Measurements from ENCODE around the gene RIN3.

RIN3 gene

GRCh38 chr14:92507174-92507768, 6.3 kb upstream of the RIN3 start:
- DNase-seq (ENCODE audit: low spot score), result no peak

DNA sequence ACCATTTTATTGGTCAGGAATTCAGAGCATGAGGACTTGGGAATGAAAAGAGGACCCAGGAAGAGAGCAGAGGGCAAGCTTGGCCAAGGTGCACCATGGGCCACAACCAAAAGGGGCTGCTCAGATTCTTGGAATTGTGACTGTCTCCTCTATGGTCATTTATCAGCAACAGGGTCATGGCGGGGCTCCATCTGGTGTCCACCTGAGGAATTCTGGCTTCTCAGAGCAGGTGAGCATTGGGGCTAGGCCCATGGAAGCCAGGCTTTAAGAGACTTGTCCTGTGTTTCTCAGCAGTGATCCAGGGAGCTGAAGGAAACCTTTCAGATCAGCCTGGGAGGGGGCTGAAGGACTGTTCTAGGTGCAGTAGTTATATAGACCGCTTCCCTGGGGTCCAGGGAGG, 2.6 kb upstream of the RIN3 start:
- no peak for DNase-seq (ENCODE audit: low spot score)

DNA sequence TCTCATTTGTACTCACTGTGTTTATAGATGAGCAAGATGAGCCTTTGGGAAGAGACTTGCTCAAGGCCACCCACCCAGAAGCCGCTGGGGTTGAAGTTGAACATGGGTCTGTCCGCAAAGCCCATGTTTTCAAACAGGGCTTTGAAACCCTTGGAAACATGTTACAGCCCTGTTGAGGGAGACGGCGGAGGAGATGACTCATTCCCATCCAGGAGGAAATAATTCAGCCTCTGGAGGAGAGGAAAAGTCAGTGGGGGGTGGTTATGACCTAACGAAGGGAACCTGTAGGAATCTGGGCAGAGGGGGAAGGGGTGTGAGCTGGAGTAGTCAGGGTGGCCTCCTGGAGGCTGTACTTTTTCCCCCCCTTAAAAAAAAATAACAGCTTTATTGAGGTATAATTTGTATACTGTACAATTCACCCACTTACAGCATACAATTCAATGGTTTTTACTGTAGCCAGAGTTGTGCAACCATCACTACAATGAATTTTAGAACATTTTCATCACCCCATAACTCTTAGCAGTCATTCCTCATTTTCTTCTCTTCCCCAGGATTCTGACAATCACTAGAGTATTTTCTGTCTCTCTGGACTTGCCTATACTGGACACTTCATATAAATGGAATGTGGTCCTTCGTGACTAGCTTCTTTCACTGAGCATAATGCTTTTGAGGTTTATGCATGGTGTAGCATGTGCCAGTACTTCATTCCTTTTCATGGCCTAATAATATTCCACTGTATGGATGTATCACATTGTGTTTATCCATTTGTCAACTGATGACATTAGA, 1.9 kb upstream of the RIN3 start:
- DNase-seq (ENCODE audit: low spot score), result no peak

DNA sequence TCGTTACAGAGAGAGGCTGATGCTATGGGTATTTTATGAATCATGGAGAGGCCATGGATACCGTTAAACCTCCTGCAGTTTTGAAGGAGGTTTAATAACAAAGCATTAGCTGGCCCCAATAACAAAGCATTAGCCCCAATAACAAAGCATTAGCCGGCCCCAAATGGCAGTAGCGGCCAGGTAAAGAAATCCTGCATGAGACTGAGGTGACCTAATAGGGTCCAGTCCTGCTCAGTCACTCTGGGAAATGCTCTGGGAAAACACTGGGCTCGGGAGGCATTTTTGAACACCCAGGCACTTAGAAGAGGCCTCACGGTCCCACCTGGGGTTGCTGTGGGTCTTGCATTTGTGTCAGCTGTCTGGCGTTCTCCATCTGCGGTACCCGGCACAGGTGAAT, 776 bp upstream of the RIN3 start:
- DNase-seq (ENCODE audit: low spot score), result no peak

DNA sequence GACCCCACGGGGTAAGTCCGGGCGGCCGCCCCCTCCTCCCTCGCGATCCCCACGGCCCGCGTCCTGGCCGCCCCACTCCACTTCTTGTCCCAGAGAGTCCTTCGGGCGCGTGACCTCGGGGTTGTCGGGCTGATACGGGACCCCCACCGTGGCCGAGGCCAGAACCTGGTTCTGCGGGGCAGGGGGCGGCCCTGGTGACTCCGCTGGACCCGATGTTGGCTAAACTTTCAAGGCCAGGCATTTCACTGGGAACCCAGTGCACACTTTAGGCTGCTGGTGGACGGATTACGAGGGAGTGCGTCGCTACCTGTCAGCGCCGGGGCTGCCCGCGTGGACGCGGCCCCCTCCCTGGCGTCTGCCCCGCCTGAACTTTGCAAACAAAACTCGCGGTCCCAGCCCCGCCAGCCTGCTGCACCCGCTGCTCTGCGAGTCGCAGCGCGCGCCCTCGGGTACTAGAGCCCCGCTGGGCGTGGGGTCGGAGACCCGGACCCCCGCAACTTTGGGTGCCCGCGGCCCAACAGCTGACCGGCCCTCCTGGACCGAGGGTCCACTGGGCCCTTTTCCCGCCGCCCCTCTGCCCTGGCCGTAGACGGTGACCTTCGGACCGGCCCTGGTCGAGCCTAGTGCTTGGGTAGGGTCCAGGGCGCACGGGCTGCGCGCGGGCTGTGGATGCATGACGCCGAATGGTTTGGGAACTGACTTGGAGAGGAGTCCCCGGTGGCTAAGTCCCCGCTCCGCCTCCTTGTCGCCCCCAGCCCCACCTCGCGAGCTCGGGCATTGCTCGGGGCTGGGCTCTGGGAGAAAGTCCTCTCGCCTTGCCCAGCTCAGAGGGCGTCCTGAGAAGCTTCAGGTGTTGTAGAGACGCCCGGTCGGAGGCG, 624 bp downstream of the RIN3 start:
- no peak for DNase-seq (ENCODE audit: low spot score)

GRCh38 chr14:92514844-92515514, 1.4 kb downstream of the RIN3 start:
- DNase-seq (ENCODE audit: low spot score), result no peak

- DNase-seq (ENCODE audit: low spot score), result no peak
Measured at GRCh38 chr14:92515546-92516343, 2.2 kb downstream of the RIN3 start.

DNA sequence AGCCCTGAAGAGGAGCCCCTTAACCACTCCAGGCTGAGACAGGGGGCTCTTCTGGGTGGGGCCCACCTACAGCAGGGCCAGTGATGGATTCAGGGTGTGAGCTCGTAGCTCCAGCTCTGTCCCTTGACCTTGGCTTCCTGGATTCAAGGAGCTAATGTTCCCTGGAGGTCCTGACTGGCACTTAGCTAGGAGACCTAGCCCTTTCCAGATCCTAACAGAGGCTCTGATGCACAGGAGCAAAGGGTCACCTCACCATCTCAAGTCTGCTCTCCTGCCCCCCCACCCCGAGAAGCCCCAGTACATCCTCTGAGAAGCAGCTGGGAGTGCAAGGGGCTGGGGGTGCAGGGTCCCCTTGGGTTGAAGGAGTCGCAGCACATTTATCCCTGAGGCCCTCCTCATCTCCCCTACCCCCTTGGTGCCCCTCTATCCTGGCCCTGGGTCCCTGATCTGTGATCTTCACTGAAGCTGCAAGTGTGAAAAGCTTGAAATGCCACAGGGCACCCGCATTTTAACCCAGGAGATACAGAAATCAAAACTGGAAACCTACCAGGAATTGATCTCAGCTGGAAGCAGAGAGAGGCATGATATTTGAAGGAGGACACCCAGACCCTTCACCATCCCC, 2.9 kb downstream of the RIN3 start:
- DNase-seq (ENCODE audit: low spot score), result no peak

GRCh38 chr14:92516966-92517506, 3.5 kb downstream of the RIN3 start:
- DNase-seq (ENCODE audit: low spot score), result no peak

- DNase-seq (ENCODE audit: low spot score), result no peak
Measured at GRCh38 chr14:92517761-92518160, 4.2 kb downstream of the RIN3 start.

GRCh38 chr14:92519246-92520101, 5.9 kb downstream of the RIN3 start:
- no peak for DNase-seq (ENCODE audit: low spot score)

GRCh38 chr14:92520102-92521057, 6.8 kb downstream of the RIN3 start:
- no peak for DNase-seq (ENCODE audit: low spot score)

GRCh38 chr14:92521058-92521415, 7.5 kb downstream of the RIN3 start:
- DNase-seq (ENCODE audit: low spot score), result no peak

DNA sequence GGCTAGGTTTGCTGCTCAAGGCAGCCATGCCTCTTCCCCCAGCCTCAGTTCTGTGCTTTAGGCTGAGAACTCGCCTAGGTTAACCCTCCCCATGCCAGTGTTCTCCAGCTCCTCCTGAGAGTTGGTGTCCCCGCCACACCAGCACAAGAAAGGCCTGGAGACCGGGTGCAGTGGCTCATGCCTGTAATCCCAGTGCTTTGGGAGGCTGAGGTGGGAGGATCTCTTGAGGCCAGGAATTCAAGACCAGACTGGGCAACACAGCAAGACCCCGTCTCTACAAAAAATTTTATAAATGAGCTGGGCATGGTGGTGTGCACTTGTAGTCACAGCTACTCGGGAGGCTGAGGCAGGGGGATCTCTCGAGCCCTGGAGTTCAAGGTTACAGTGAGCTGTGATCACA, 10.2 kb downstream of the RIN3 start:
- no peak for DNase-seq (ENCODE audit: low spot score)

DNA sequence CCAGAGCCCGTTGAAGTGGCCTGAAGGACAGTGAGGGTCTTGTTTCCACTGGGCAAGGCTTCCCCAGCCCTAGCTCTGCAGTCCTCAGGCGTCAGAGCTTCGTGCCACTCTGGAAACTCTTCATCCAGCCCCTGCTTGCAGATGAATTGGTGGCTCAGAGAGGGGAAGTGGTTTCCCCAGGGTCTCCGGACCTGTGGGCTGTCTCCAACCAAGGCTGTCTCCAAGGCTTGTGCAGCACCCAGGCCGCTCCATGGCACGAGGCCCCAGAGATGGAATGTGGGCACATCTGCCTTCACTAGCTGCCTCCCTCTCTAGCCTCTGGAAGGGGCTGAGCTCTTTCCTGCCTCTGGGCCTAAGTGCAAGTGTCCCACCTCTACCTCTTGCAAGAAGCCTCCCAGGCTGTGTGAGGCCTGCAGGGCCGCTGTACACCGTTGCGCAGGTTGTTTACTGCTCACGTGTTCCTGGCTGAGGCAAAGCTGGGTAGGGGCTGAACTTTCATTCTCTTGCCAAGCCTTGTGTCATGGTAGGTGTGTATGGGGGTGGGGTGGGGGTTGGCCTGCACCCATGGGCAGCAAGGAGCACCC, 11.1 kb downstream of the RIN3 start:
- no peak for DNase-seq (ENCODE audit: low spot score)

DNA sequence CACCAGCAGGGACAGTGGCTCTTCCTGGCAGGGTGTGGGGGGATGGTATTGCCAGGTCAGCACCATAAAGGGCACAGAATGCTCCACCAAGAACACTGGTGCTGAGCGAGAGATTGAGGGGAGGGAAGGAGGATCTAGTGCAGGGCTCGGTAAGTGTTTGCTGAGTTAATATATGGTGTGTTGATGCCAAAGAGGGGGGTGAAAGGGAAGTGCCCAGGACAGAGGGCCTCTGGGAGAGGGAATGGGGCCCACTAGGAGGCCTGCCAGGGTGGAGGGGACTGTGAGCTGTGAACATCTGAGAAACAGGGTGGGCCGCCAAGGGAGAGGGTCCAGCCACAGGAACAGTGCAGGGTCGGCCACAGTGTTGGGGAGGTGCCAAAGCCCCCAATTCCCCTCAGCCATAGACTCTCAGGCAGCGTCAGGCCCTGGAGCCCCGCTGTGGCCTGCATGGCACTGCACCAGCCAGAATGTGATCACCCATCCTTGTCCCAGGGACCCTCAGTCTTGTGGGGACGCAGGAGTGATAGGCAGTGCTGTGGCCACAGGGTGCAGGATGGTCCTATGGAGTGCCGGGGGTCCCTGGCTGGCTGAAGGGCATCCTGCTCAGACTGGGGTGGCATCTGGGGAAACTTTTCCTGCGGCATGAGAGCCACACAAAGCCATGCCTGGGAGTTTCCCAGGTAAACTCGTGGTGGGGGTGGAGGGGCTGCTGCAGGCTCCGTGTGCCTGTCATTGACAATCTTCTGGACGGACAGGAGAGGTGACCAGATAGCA, 11.9 kb downstream of the RIN3 start:
- no peak for DNase-seq (ENCODE audit: low spot score)

- DNase-seq (ENCODE audit: low spot score), result no peak
Measured at GRCh38 chr14:92527721-92528120, 14.1 kb downstream of the RIN3 start.

Data from Ammon's horn (tissue), 1 donor.